ENCODE measurements around the gene ATAD3B. TPM values are rescaled to one million over a fixed set of nuclear protein-coding genes. Genes with fewer than 3 reads are reported as not detected.

Gene ATAD3B
- polyA plus RNA-seq, 1 donor from 2014 or later = 57.2 TPM

- peaks cover 12% of the 10 kb centered on the region for H3K27me3 ChIP-seq (ENCODE audit: insufficient read depth, low read depth, low read length)
- no peak overlapping the region for H3K27ac ChIP-seq (ENCODE audit: low read length)
- no peak overlapping the region for H2AFZ ChIP-seq (ENCODE audit: low read depth, low read length)
- H3K9me2 ChIP-seq (ENCODE audit: insufficient read depth, low read length) = no peaks in the 10 kb centered on the region
- no peaks in the 10 kb centered on the region for H3K79me2 ChIP-seq (replicated peaks; ENCODE audit: insufficient read depth, low read length)
- no peak for TF ChIP-seq EP300 (conservative IDR thresholded peaks at IDR 0.05; ENCODE audit: poor library complexity, severe bottlenecking)
- no peak for TF ChIP-seq SMC3 (conservative IDR thresholded peaks at IDR 0.05; ENCODE audit: poor library complexity)
- no peak for TF ChIP-seq POLR2AphosphoS5 (IDR thresholded peaks at IDR 0.05)
- no peak for TF ChIP-seq RAD21 (conservative IDR thresholded peaks at IDR 0.05)
- TF ChIP-seq, protein P1, sequence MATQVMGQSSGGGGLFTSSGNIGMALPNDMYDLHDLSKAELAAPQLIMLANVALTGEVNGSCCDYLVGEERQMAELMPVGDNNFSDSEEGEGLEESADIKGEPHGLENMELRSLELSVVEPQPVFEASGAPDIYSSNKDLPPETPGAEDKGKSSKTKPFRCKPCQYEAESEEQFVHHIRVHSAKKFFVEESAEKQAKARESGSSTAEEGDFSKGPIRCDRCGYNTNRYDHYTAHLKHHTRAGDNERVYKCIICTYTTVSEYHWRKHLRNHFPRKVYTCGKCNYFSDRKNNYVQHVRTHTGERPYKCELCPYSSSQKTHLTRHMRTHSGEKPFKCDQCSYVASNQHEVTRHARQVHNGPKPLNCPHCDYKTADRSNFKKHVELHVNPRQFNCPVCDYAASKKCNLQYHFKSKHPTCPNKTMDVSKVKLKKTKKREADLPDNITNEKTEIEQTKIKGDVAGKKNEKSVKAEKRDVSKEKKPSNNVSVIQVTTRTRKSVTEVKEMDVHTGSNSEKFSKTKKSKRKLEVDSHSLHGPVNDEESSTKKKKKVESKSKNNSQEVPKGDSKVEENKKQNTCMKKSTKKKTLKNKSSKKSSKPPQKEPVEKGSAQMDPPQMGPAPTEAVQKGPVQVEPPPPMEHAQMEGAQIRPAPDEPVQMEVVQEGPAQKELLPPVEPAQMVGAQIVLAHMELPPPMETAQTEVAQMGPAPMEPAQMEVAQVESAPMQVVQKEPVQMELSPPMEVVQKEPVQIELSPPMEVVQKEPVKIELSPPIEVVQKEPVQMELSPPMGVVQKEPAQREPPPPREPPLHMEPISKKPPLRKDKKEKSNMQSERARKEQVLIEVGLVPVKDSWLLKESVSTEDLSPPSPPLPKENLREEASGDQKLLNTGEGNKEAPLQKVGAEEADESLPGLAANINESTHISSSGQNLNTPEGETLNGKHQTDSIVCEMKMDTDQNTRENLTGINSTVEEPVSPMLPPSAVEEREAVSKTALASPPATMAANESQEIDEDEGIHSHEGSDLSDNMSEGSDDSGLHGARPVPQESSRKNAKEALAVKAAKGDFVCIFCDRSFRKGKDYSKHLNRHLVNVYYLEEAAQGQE (IDR thresholded peaks at IDR 0.05; ENCODE audit: borderline replicate concordance) = no peak
- TF ChIP-seq MXI1 (conservative IDR thresholded peaks at IDR 0.05; ENCODE audit: poor library complexity, severe bottlenecking) = no peak
- no peak for TF ChIP-seq EZH2 (IDR thresholded peaks at IDR 0.05; ENCODE audit: borderline replicate concordance, insufficient read depth, low read length, poor library complexity, severe bottlenecking)
- no peak for TF ChIP-seq TAF1 (IDR thresholded peaks at IDR 0.05; ENCODE audit: low read depth)
- no peaks in the 10 kb centered on the region for H4K20me1 ChIP-seq (ENCODE audit: insufficient read depth)
- no peaks in the 10 kb centered on the region for H3K36me3 ChIP-seq (ENCODE audit: insufficient read depth, low read length)
- no peak overlapping the region for H3K9ac ChIP-seq (ENCODE audit: low read length)
- H3K9me3 ChIP-seq (ENCODE audit: low read length) = no peaks in the 10 kb centered on the region
- H3F3A ChIP-seq (ENCODE audit: insufficient read depth, low read length, poor library complexity, severe bottlenecking) = no peaks in the 10 kb centered on the region
- H3K4me2 ChIP-seq (ENCODE audit: low read length) = no peak overlapping the region
- no peak overlapping the region for H3K4me3 ChIP-seq (ENCODE audit: low read length)
Measured at GRCh38 chr1:1432274-1432950, 39.2 kb upstream of the ATAD3B start.

DNA sequence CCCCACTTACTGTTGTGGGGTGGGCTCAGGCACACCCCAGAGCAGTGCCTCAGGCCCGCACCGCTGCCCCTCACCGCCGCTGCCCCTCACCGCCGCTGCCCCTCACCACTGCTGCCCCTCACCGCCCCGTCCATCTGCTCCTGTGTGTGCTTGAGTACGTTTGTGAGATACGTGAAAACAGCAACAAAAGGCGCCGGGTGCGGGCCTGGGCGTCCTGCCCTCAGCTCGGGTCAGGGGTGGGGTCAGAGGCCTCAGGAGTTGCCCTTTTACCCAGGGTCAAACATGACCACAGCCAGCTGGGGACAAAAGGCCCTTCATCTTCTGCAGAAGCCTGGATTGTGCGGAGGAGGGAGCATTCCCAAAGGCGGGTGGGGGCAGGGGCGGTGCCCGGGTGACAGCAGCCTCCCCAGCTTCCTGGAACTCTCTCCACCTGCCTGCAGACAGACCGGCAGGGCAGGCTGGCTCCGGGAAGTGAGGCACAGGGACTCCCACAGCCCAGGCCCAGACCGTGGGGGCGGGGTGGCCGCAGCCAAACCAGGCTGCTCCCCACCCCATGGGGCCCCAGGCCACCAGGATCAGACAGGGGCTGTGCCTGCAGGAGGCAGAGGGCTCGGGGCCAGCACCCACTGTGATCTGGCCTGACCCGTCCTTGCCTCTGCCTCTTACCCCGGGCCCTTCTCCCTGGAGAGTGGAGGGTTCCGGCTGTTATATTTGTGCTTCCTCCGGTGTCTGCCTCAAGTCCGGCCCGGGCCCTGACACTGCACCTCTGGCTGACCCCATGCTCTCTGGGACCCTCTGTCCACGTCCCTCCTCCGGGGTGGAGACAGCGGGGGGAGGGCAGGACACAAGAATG is 38.4 kb upstream of the ATAD3B start:
- Histone ChIP-seq H3K9ac (ENCODE audit: low read length) (no peak overlapping the region), H3K9me3 (ENCODE audit: low read length) (no peaks in the 10 kb centered on the region), H3K79me2 (replicated peaks; ENCODE audit: insufficient read depth, low read length) (no peaks in the 10 kb centered on the region), H3K27me3 (ENCODE audit: insufficient read depth, low read depth, low read length) (peaks cover 12% of the 10 kb centered on the region), H3K4me2 (ENCODE audit: low read length) (no peak overlapping the region), H3K27ac (ENCODE audit: low read length) (no peak overlapping the region), H4K20me1 (ENCODE audit: insufficient read depth) (no peaks in the 10 kb centered on the region), H3F3A (ENCODE audit: insufficient read depth, low read length, poor library complexity, severe bottlenecking) (no peaks in the 10 kb centered on the region), H3K36me3 (ENCODE audit: insufficient read depth, low read length) (no peaks in the 10 kb centered on the region), H2AFZ (ENCODE audit: low read depth, low read length) (no peak overlapping the region), H3K4me3 (ENCODE audit: low read length) (no peak overlapping the region), H3K9me2 (ENCODE audit: insufficient read depth, low read length) (no peaks in the 10 kb centered on the region)
- TF ChIP-seq, protein P1 (IDR thresholded peaks at IDR 0.05; ENCODE audit: borderline replicate concordance) = no peak
